ENCODE data around the gene PBRM1. TPM values are rescaled to one million over a fixed set of nuclear protein-coding genes. Genes with fewer than 3 reads are reported as not detected.
A peak's percentile ranks its signal among the peaks of the same experiment; 100 is the strongest.

PBRM1 gene
- total and polyA plus RNA-seq, 2 donors (not counting 1 experiment from before 2014, with no cell fraction given): 37.2 to 97.3 TPM

GRCh38 chr3:52623234-52623792 lies 62.4 kb downstream of the PBRM1 start:
- Histone ChIP-seq H3K9me3 (ENCODE audit: control insufficient read depth, insufficient read depth, low read depth, low read length) (no peaks in the 10 kb centered on the region), H3K27me3 (ENCODE audit: control insufficient read depth, insufficient read depth, low read length) (no peaks in the 10 kb centered on the region), H3K27ac (ENCODE audit: insufficient read depth, low read length) (no peak overlapping the region), H3K4me2 (ENCODE audit: extremely low read depth, insufficient read depth, low read length) (no peak overlapping the region), H4K20me1 (ENCODE audit: control insufficient read depth, extremely low read depth, insufficient read depth, low read length) (no peaks in the 10 kb centered on the region), H3K79me2 (ENCODE audit: control insufficient read depth, insufficient read depth, low read length) (no peaks in the 10 kb centered on the region), H3K4me1 (ENCODE audit: control insufficient read depth, extremely low read depth, insufficient read depth, low read length) (no peaks in the 10 kb centered on the region), H3K4me3 (replicated peaks in 1 of 4; ENCODE audit: control extremely low read depth in 1 of 4, insufficient read depth in 1 of 4, low read depth in 3 of 4, low read length in 4 of 4) (no peak overlapping the region), H3K9ac (ENCODE audit: insufficient read depth, low read length) (no peak overlapping the region), H3K36me3 (ENCODE audit: control insufficient read depth, insufficient read depth, low read length) (peaks cover 10% of the 10 kb centered on the region), H2AFZ (ENCODE audit: low read length) (no peak overlapping the region)
- no peak for TF ChIP-seq EZH2 (IDR thresholded peaks at IDR 0.05; ENCODE audit: low read length, missing control alignments)
- no peak for TF ChIP-seq CTCF (conservative IDR thresholded peaks at IDR 0.05 in 1 of 2, IDR thresholded peaks at IDR 0.05 in 1 of 2; ENCODE audit: low read depth in 1 of 2, low read length in 2 of 2)
- DNase-seq (ENCODE audit: low read depth in 2 of 2): no peak

- no peak overlapping the region for H2AFZ ChIP-seq (ENCODE audit: low read length)
- H3K4me3 ChIP-seq (replicated peaks in 1 of 4; ENCODE audit: control extremely low read depth in 1 of 4, insufficient read depth in 1 of 4, low read depth in 3 of 4, low read length in 4 of 4): no peak overlapping the region
- no peaks in the 10 kb centered on the region for H4K20me1 ChIP-seq (ENCODE audit: control insufficient read depth, extremely low read depth, insufficient read depth, low read length)
- no peaks in the 10 kb centered on the region for H3K27me3 ChIP-seq (ENCODE audit: control insufficient read depth, insufficient read depth, low read length)
- no peak overlapping the region for H3K27ac ChIP-seq (ENCODE audit: insufficient read depth, low read length)
- no peaks in the 10 kb centered on the region for H3K79me2 ChIP-seq (ENCODE audit: control insufficient read depth, insufficient read depth, low read length)
- H3K4me1 ChIP-seq (ENCODE audit: control insufficient read depth, extremely low read depth, insufficient read depth, low read length): no peaks in the 10 kb centered on the region
- H3K9me3 ChIP-seq (ENCODE audit: control insufficient read depth, insufficient read depth, low read depth, low read length): no peaks in the 10 kb centered on the region
- DNase-seq (ENCODE audit: low read depth in 2 of 2): no peak
- H3K4me2 ChIP-seq (ENCODE audit: extremely low read depth, insufficient read depth, low read length): no peak overlapping the region
- H3K36me3 ChIP-seq (ENCODE audit: control insufficient read depth, insufficient read depth, low read length): peaks cover 6% of the 10 kb centered on the region
- TF ChIP-seq CTCF (conservative IDR thresholded peaks at IDR 0.05 in 1 of 2, IDR thresholded peaks at IDR 0.05 in 1 of 2; ENCODE audit: low read depth in 1 of 2, low read length in 2 of 2): no peak
- no peak for TF ChIP-seq EZH2 (IDR thresholded peaks at IDR 0.05; ENCODE audit: low read length, missing control alignments)
- no peak overlapping the region for H3K9ac ChIP-seq (ENCODE audit: insufficient read depth, low read length)
Observed at GRCh38 chr3:52620580-52620979, 65.1 kb downstream of the PBRM1 start.

GRCh38 chr3:52615166-52615565 lies 70.5 kb downstream of the PBRM1 start:
- Histone ChIP-seq H3K9ac (ENCODE audit: insufficient read depth, low read length) (no peak overlapping the region), H3K79me2 (ENCODE audit: control insufficient read depth, insufficient read depth, low read length) (no peaks in the 10 kb centered on the region), H3K27me3 (ENCODE audit: control insufficient read depth, insufficient read depth, low read length) (no peaks in the 10 kb centered on the region), H3K4me2 (ENCODE audit: extremely low read depth, insufficient read depth, low read length) (no peak overlapping the region), H3K4me3 (replicated peaks in 1 of 4; ENCODE audit: control extremely low read depth in 1 of 4, insufficient read depth in 1 of 4, low read depth in 3 of 4, low read length in 4 of 4) (no peak overlapping the region), H2AFZ (ENCODE audit: low read length) (no peak overlapping the region), H3K27ac (ENCODE audit: insufficient read depth, low read length) (no peak overlapping the region), H3K4me1 (ENCODE audit: control insufficient read depth, extremely low read depth, insufficient read depth, low read length) (no peaks in the 10 kb centered on the region), H3K36me3 (ENCODE audit: control insufficient read depth, insufficient read depth, low read length) (peaks cover 4% of the 10 kb centered on the region), H4K20me1 (ENCODE audit: control insufficient read depth, extremely low read depth, insufficient read depth, low read length) (no peaks in the 10 kb centered on the region), H3K9me3 (ENCODE audit: control insufficient read depth, insufficient read depth, low read depth, low read length) (no peaks in the 10 kb centered on the region)
- TF ChIP-seq CTCF (conservative IDR thresholded peaks at IDR 0.05 in 1 of 2, IDR thresholded peaks at IDR 0.05 in 1 of 2; ENCODE audit: low read depth in 1 of 2, low read length in 2 of 2) (no peak), EZH2 (IDR thresholded peaks at IDR 0.05; ENCODE audit: low read length, missing control alignments) (no peak)
- DNase-seq (ENCODE audit: low read depth in 2 of 2): peak; percentile 17 to 63

All from fibroblast of lung (primary cell).